Ovary (tissue), 9 donors: ENCODE measurements around the gene RABL2B. TPM values are rescaled to one million over a fixed set of nuclear protein-coding genes. Genes with fewer than 3 reads are reported as not detected.

Experiments
- DNase-seq, 5 donors: peaks; one replicate each; pipeline ENCODE4 v3.0.0-alpha.2; 2019 to 2020
- H3K27ac ChIP-seq, 2 donors: fragments of 200-600 bp; one replicate each; pipeline versions ENCODE4 v1.5.1 to v1.8.0; 2019 to 2022
- H3K27me3 ChIP-seq: fragments of 200-600 bp; one replicate; pipeline ENCODE4 v1.8.0; 2022
- H3K36me3 ChIP-seq: fragments of 200-600 bp; sonication (generic); one replicate; pipeline ENCODE4 v1.5.1; 2019
- H3K4me1 ChIP-seq: one replicate; pipeline ENCODE4 v1.8.1; 2013; ENCODE audit warnings: mild to moderate bottlenecking, moderate library complexity; ENCODE audit not compliant: insufficient read depth
- H3K4me3 ChIP-seq: fragments of 200-600 bp; sonication (generic); one replicate; pipeline ENCODE4 v1.5.1; 2017
- H3K9me3 ChIP-seq, 2 donors: fragments of 200-600 bp in 1 of 2; sonication (generic) in 1 of 2; one replicate each; pipeline versions ENCODE4 v1.5.1 to v1.8.1; 2013 to 2019; ENCODE audit warnings: mild to moderate bottlenecking in 1 of 2, moderate library complexity in 1 of 2
- CTCF ChIP-seq, 3 donors: fragments of 450-650 bp in 2 of 3; fragments of 200-600 bp in 1 of 3; IDR thresholded peaks; one replicate each; pipeline versions ENCODE4 v1.5.1 to v1.8.0; 2016 to 2022; ENCODE audit warnings: antibody characterized with exemption in 3 of 3, mild to moderate bottlenecking in 1 of 3
- EP300 ChIP-seq: sonication (generic); formaldehyde crosslinking; IDR thresholded peaks from one replicate; pipeline ENCODE4 v1.6.1; 2017; ENCODE audit warnings: antibody characterized with exemption
- POLR2A ChIP-seq: fragments of 450-650 bp; IDR thresholded peaks from one replicate; pipeline ENCODE4 v1.6.1; 2017; ENCODE audit warnings: antibody characterized with exemption, mild to moderate bottlenecking, moderate library complexity
- WGBS, 3 donors: extraction: QIAGEN DNeasy Blood & Tissue Kit in 1 of 3; methylation state at CpG; one replicate each; pipeline versions ENCODE4 v1.1.5 to v1.1.7; 2013 to 2017; 5-methylcytosine and 5-hydroxymethylcytosine counted together
- intact Hi-C, 4 donors: fragments of 100-400 bp; cut with DNase I; formaldehyde crosslinking; loops; one replicate each; pipeline versions ENCODE4 v1.11.0 to v1.15.1; 2022 to 2023
- polyA plus RNA-seq, 2 donors: library from polyadenylated mRNA; stranded (reverse); fragments of 200-250 nt in 1 of 2; fragments of 350-450 nt in 1 of 2; fragmentation: Illumina TruSeq in 1 of 2; extraction: RNeasy Lipid Tissue Mini Kit (QIAGEN cat#74804) in 1 of 2; gene quantifications; one replicate each; pipeline ENCODE4 v1.2.3, GENCODE V29; 2013 to 2014
- total RNA-seq, 7 donors: library from RNA; depleted of rRNA in 2 of 7; stranded (reverse); fragments of >200 nt in 2 of 7; fragmentation: NEBNext Ultra II Directional in 3 of 7; extraction: Animal tissue kit (Norgen Biotek cat#: 25700) in 3 of 7; gene quantifications; one replicate each; pipeline versions ENCODE4 v1.1.0 to v1.2.4, GENCODE V29; 2016 to 2023
- donor health status: DM: no; HTN: no; CAD: no; lungs with moderate emphysema.
- donor health status: DM: no; HTN: no; CAD: no.
- donor health status: Bipolar disorder and iron deficiency.
- donor health status: DM: yes; HTN: yes; CAD: no.
- donor health status: DM: no; HTN: no; CAD: no.
- donor health status: DM: yes; HTN: yes; CAD: no.

The RABL2B gene
- total and polyA plus RNA-seq, 9 donors = 15.6 to 50.8 (median 28.4) TPM

DNA sequence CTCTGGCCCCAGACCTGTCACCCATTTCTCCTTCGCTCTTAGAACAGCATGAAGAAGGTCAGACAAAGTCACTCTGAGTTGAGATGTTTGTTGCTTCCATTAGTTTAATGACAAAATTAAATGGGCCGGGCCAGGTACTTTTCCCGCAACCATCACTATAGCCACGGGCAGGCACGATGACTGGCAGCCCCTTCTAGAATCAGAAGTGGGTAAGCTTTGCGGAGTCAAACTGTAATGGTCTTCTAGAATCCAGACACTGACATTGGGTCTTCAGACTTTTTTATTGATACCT is 47.8 kb downstream of the RABL2B start:
- H3K36me3 ChIP-seq = no peaks in the 10 kb centered on the region
- H3K9me3 ChIP-seq = no peaks in the 10 kb centered on the region
- no peaks in the 10 kb centered on the region for H3K27me3 ChIP-seq
- TF ChIP-seq CTCF (IDR thresholded peaks at IDR 0.05) = no peak
- no peak for TF ChIP-seq EP300
- no peak for TF ChIP-seq POLR2A
- WGBS, 3 donors = 77 to 78% (median 78%) methylated on average over 6 of the region's 6 CpGs
- no peak overlapping the region for H3K4me3 ChIP-seq
- intact Hi-C loops = no loop called here
- no peak overlapping the region for H3K27ac ChIP-seq
- no peaks in the 10 kb centered on the region for H3K4me1 ChIP-seq
- peak in 1 of 5 donors; percentile 7 for DNase-seq

DNA sequence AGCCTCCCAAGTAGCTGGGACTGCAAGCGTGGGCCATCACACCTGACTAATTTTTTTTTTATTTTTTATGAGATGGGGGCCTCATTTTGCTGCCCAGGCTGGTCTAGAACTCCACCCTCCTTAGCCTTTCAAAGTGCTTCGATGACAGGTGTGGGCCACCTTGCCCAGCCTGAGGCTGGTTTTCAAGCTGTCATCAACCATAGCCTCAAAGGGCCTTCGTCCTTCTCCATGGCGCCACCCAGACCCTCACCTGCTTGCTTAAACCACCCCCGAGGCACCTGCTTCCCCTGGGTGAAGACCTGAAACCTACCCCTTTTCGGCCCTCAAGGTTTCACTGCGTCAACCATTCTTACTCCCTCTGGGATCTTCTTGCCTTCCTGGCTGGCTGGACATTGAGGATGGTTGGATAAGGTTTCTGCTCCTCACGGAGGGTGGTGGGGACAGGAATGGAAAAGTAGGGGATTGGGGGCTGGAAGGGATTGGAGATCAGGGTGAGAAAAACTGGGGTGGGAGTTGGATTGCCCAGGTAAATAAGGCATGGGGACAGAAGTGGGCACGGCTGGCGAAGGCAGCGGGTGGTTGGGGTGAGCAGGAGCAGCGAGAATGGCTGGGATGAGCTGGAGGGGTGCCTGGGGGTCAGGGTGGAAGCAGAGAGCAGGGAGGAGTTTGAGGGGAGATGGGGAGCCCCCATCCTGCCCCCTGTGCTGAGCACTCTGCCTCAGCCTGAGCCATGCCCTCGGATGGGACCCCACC is 48.3 kb downstream of the RABL2B start:
- TF ChIP-seq POLR2A = no peak
- no peak for TF ChIP-seq EP300
- TF ChIP-seq CTCF (IDR thresholded peaks at IDR 0.05) = no peak
- WGBS, 3 donors = 88 to 92% (median 90%) methylated on average over 13 of the region's 13 CpGs
- intact Hi-C loops = no loop called here
- Histone ChIP-seq H3K27me3 (no peaks in the 10 kb centered on the region), H3K9me3 (no peaks in the 10 kb centered on the region), H3K4me3 (no peak overlapping the region), H3K36me3 (no peaks in the 10 kb centered on the region), H3K27ac (no peak overlapping the region), H3K4me1 (no peaks in the 10 kb centered on the region)
- DNase-seq = peak in 3 of 5 donors; percentile 3 to 17 (median 10)

DNA sequence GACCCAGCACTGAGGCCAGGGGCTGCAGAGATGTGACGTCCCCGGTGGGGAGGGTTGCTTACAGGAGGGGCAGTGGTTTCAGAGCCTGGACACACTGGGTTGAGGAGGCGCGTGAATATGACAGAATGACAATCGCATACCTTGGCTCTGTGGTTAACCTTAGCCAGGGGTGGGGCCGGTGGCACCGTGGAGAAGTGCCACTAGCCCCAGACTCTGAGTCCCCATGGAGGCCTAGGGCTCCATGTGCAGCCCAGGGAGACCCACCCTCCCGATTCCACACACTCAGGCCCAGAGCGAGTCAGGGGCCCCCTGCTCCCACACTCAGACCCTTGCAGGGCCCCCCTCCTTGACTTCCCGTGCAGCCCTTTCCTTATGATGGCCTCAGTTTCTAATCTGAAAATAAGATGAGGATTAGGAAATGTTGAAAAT is 49.1 kb downstream of the RABL2B start:
- TF ChIP-seq EP300 = no peak
- TF ChIP-seq CTCF (IDR thresholded peaks at IDR 0.05) = no peak
- no peak for TF ChIP-seq POLR2A
- Histone ChIP-seq H3K9me3 (no peaks in the 10 kb centered on the region), H3K4me3 (no peak overlapping the region), H3K27me3 (no peaks in the 10 kb centered on the region), H3K4me1 (no peaks in the 10 kb centered on the region), H3K27ac (no peak overlapping the region), H3K36me3 (no peaks in the 10 kb centered on the region)
- intact Hi-C loops = no loop called here
- DNase-seq = peak in 4 of 5 donors; percentile 2 to 17 (median 8)
- WGBS, 3 donors = 77 to 81% (median 79%) methylated on average over 10 of the region's 10 CpGs

- Histone ChIP-seq H3K4me1 (no peaks in the 10 kb centered on the region), H3K27me3 (no peaks in the 10 kb centered on the region), H3K9me3 (no peaks in the 10 kb centered on the region), H3K27ac (no peak overlapping the region), H3K36me3 (no peaks in the 10 kb centered on the region), H3K4me3 (no peak overlapping the region)
- WGBS, 3 donors = 24 to 32% (median 27%) methylated on average over 22 of the region's 22 CpGs
- peak in 4 of 5 donors; percentile 4 to 27 (median 10) for DNase-seq
- TF ChIP-seq CTCF (IDR thresholded peaks at IDR 0.05) = no peak
- intact Hi-C loops = no loop called here
Observed at GRCh38 chr22:50733521-50734342, 49.7 kb downstream of the RABL2B start.
